Measurements from ENCODE around the gene LCMT2.

LCMT2 gene

GRCh38 chr15:43347114-43347513 is 16.7 kb upstream of the LCMT2 start:
- Histone ChIP-seq H3K4me1 (no peaks in the 10 kb centered on the region), H3K4me2 (ENCODE audit: low read length) (no peak overlapping the region), H3K36me3 (ENCODE audit: control insufficient read depth, insufficient read depth, low read length) (no peaks in the 10 kb centered on the region), H2AFZ (no peak overlapping the region), H3K79me2 (no peaks in the 10 kb centered on the region), H3K27me3 (ENCODE audit: control insufficient read depth, insufficient read depth, low read length) (no peaks in the 10 kb centered on the region), H3K4me3 (ENCODE audit: low read depth, low read length) (no peak overlapping the region), H3K9ac (no peak overlapping the region), H3K9me3 (ENCODE audit: control insufficient read depth, low read length) (no peaks in the 10 kb centered on the region), H3K27ac (no peak overlapping the region)
- no peak for TF ChIP-seq CTCF (IDR thresholded peaks at IDR 0.05)

GRCh38 chr15:43346305-43346704 is 15.9 kb upstream of the LCMT2 start:
- no peaks in the 10 kb centered on the region for H3K9me3 ChIP-seq (ENCODE audit: control insufficient read depth, low read length)
- no peak overlapping the region for H2AFZ ChIP-seq
- no peaks in the 10 kb centered on the region for H3K36me3 ChIP-seq (ENCODE audit: control insufficient read depth, insufficient read depth, low read length)
- H3K4me1 ChIP-seq: no peaks in the 10 kb centered on the region
- H3K27ac ChIP-seq: no peak overlapping the region
- H3K27me3 ChIP-seq (ENCODE audit: control insufficient read depth, insufficient read depth, low read length): no peaks in the 10 kb centered on the region
- no peaks in the 10 kb centered on the region for H3K79me2 ChIP-seq
- H3K4me2 ChIP-seq (ENCODE audit: low read length): no peak overlapping the region
- no peak overlapping the region for H3K4me3 ChIP-seq (ENCODE audit: low read depth, low read length)
- no peak overlapping the region for H3K9ac ChIP-seq
- no peak for TF ChIP-seq CTCF (IDR thresholded peaks at IDR 0.05)

GRCh38 chr15:43330780-43331087 is 361 bp upstream of the LCMT2 start:
- Histone ChIP-seq H3K9me3 (ENCODE audit: control insufficient read depth, low read length) (no peaks in the 10 kb centered on the region), H3K36me3 (ENCODE audit: control insufficient read depth, insufficient read depth, low read length) (no peaks in the 10 kb centered on the region), H2AFZ (peak overlapping the region; percentile 96), H3K9ac (no peak overlapping the region), H3K4me1 (peaks cover 9% of the 10 kb centered on the region), H3K4me2 (ENCODE audit: low read length) (peak overlapping the region; percentile 97), H3K27me3 (ENCODE audit: control insufficient read depth, insufficient read depth, low read length) (no peaks in the 10 kb centered on the region), H3K79me2 (no peaks in the 10 kb centered on the region), H3K27ac (peak overlapping the region; percentile 88), H3K4me3 (ENCODE audit: low read depth, low read length) (peak overlapping the region; percentile 98)
- no peak for TF ChIP-seq CTCF (IDR thresholded peaks at IDR 0.05)

- Histone ChIP-seq H3K79me2 (no peaks in the 10 kb centered on the region), H3K9me3 (ENCODE audit: control insufficient read depth, low read length) (no peaks in the 10 kb centered on the region), H3K4me1 (peaks cover 9% of the 10 kb centered on the region), H3K27me3 (ENCODE audit: control insufficient read depth, insufficient read depth, low read length) (no peaks in the 10 kb centered on the region), H3K36me3 (ENCODE audit: control insufficient read depth, insufficient read depth, low read length) (no peaks in the 10 kb centered on the region), H3K4me3 (ENCODE audit: low read depth, low read length) (peak overlapping the region; percentile 98), H3K27ac (peak overlapping the region; percentile 88), H3K4me2 (ENCODE audit: low read length) (peak overlapping the region; percentile 97), H3K9ac (peak overlapping the region; percentile 53), H2AFZ (peak overlapping the region; percentile 96)
- TF ChIP-seq CTCF (IDR thresholded peaks at IDR 0.05): no peak
Observed at GRCh38 chr15:43329217-43329959, 985 bp downstream of the LCMT2 start.

GRCh38 chr15:43325039-43325684 is 5.2 kb downstream of the LCMT2 start:
- H3K9ac ChIP-seq: no peak overlapping the region
- H3K27me3 ChIP-seq (ENCODE audit: control insufficient read depth, insufficient read depth, low read length): no peaks in the 10 kb centered on the region
- H2AFZ ChIP-seq: no peak overlapping the region
- H3K36me3 ChIP-seq (ENCODE audit: control insufficient read depth, insufficient read depth, low read length): no peaks in the 10 kb centered on the region
- H3K27ac ChIP-seq: no peak overlapping the region
- H3K79me2 ChIP-seq: no peaks in the 10 kb centered on the region
- H3K4me2 ChIP-seq (ENCODE audit: low read length): no peak overlapping the region
- peaks cover 6% of the 10 kb centered on the region for H3K4me1 ChIP-seq
- no peak for TF ChIP-seq CTCF (IDR thresholded peaks at IDR 0.05)
- no peak overlapping the region for H3K4me3 ChIP-seq (ENCODE audit: low read depth, low read length)
- H3K9me3 ChIP-seq (ENCODE audit: control insufficient read depth, low read length): no peaks in the 10 kb centered on the region

Measured in parathyroid adenoma (tissue), 2 donors.